GM12892 (cell line): ENCODE results near the gene LRRC34.

Source experiments
- DNase-seq: peaks from one replicate; pipeline ENCODE4 v3.0.0; 2011; ENCODE audit not compliant: insufficient read length
- FAIRE-seq: peaks from 2 replicates; lab custom pipeline; 2011; peaks lifted over from hg19 to GRCh38; lab: Jason Lieb, UNC
- POLR2A ChIP-seq: IDR thresholded peaks from 2 replicates; pipeline ENCODE4 v1.6.1; 2011; ENCODE audit warnings: low read depth, low read length, control low read depth
- POLR2AphosphoS5 ChIP-seq: IDR thresholded peaks from 2 replicates; pipeline ENCODE4 v1.6.1; 2011; ENCODE audit warnings: low read depth, low read length, control low read depth
- TAF1 ChIP-seq: IDR thresholded peaks from 2 replicates; pipeline ENCODE4 v1.6.1; 2011; ENCODE audit warnings: low read depth, mild to moderate bottlenecking, control low read depth, low read length, borderline replicate concordance

The LRRC34 gene

DNA sequence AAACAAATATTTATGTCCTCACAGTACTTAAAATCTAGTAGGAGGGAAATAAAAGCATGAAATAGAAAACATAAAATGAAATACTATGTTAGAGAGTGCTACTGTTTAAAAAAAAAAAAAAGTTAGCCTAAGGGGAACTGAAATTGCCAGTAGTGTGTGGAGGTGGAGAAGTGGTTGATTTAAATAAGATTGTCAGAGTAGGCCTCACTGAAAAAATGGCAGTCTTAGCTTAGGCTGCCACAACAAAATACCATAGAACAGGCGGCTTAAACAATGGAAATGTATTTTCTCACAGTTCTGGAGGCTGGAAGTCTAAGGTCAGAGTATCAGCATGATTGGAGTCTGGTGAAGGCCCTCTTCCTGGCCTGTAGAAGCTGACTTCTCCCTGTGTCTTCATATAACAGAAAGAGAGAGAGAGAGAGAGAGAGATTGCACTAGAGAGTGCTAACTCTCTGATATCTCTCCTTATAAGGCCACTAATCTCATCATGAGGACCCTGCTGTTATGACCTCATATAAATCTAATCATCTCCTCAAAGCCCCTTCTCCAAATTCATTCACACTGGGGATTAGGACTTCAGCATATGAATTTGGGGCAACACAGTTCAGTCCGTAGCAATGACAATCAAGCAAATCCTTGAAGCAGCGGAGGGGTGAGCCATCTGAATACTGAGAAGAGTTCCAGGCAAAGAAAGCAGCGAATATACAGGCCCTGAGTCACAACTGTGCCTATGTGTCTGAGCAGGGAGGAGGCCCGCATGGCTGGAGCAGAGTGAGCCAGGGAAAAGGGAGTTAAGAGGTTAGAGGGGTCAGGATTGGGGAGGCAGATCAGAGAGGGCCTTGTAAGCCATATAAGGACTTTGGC, 23.6 kb upstream of the LRRC34 start:
- DNase-seq (no peak), FAIRE-seq (peak; percentile 82)
- TF ChIP-seq POLR2A, result peak; percentile 36; the same call in 1 of the 2 replicates
- no peak for TF ChIP-seq POLR2AphosphoS5

DNA sequence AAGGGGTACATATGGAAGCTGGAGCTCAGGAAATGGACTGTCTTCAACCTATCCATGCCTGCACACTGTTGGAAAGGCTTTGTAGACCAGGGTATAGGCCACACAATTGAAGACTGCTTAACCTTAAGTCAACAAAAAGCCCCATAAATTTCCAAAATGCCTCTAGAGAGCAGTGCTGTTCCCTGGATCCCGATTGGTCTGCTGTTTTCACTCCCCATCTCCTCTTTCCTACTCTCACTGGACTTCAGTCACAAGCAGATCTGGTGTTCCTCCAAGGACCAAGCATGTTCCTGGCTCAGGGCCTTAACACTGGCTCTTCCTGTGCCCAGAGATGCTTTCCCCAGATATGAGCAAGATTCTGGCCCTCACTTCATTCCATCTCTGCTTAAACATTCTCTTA, 22.8 kb upstream of the LRRC34 start:
- no peak for TF ChIP-seq POLR2AphosphoS5
- no peak for TF ChIP-seq POLR2A
- no peak for TF ChIP-seq TAF1
- DNase-seq (no peak), FAIRE-seq (peak; percentile 21)

- TF ChIP-seq POLR2AphosphoS5 (no peak), TAF1 (no peak), POLR2A (no peak)
- no peak for FAIRE-seq
- DNase-seq, result no peak
These were observed 15.0 kb upstream of the LRRC34 start for GRCh38 chr3:169827712-169828111.

GRCh38 chr3:169825316-169825715, 12.6 kb upstream of the LRRC34 start:
- no peak for TF ChIP-seq POLR2A
- DNase-seq (no peak), FAIRE-seq (no peak)

DNA sequence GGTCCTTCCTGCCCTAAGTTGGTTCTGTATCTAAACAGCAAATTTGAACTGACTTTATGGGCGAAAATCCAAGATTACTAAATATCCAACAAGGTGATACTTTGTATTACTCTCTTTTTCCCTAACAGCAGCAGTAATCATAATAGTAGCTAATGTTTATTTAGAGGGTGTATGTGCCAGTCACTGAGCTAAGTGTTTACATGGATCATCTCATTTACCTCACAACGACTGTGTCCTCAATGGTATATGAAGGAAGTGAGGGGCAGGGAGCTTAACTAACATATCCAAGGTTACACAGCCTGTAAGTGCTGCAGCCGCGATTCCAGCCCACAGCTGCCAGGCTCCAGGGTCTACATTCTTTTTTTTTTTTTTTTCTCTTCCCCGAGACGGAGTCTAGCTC, 10.3 kb upstream of the LRRC34 start:
- FAIRE-seq, result no peak
- TF ChIP-seq POLR2AphosphoS5 (no peak), POLR2A (no peak), TAF1 (no peak)
- DNase-seq, result no peak

- TF ChIP-seq POLR2AphosphoS5, result no peak
- TF ChIP-seq TAF1, result no peak
- TF ChIP-seq POLR2A, result no peak
- FAIRE-seq (no peak), DNase-seq (no peak)
These were observed 9.8 kb upstream of the LRRC34 start for GRCh38 chr3:169822540-169822939.

GRCh38 chr3:169822091-169822490, 9.4 kb upstream of the LRRC34 start:
- TF ChIP-seq POLR2AphosphoS5 (no peak), TAF1 (no peak), POLR2A (no peak)
- no peak for FAIRE-seq
- no peak for DNase-seq

DNA sequence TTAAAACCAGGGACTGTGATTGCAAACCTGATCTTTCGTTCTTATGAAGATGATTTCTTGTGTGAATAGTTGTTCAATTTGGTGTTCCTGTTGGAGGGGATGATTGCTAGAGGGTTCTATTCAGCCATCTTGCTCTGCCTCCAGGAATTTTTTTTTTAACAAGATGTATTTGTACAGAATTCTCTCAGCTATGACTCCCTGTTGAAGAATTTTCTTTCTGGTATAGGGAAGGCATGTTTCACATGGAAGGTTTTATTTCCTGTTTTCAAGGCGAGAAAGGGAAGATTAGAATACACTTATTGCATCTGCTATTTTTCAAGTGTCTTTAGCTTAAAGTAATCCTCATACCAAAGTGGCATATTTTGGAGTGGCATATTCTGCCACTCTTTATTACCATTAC, 5.6 kb upstream of the LRRC34 start:
- TF ChIP-seq TAF1 (no peak), POLR2A (no peak), POLR2AphosphoS5 (no peak)
- DNase-seq (no peak), FAIRE-seq (no peak)

DNA sequence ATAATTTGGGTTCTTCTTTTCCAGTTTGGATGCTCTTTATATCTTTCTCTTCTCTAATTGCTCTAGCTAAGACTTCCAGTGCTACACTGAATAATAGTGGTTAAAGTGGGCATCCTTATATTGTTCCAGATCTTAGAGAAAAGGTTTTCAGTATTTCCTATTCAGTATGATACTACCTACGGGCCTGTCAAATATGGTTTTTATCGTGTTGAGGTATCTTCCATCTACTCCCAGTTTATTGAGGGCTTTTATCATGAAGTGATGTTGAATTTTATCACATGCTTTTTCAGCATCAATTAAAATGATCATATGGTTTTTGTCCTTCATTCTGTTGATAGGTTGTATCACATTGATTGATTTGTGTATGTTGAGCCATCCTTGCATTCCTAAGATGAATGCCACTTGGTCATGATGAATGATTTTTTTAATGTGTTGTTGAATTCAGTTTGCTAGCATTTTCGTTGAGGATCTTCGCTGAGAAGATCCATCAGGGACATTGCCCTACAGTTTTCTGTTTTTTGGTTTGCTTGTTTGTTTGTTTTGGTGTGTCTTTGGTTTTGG, 3.0 kb upstream of the LRRC34 start:
- no peak for TF ChIP-seq POLR2A
- TF ChIP-seq TAF1, result no peak
- no peak for TF ChIP-seq POLR2AphosphoS5
- no peak for DNase-seq
- peak; percentile 54 for FAIRE-seq

- TF ChIP-seq POLR2AphosphoS5 (peak; percentile 68), POLR2A (peak; percentile 76), TAF1 (peak; percentile 57; the same call in 1 of the 2 replicates)
- peak; percentile 99 for FAIRE-seq
These were observed 1.2 kb upstream of the LRRC34 start for GRCh38 chr3:169813757-169814517.

GRCh38 chr3:169813278-169813677, 574 bp upstream of the LRRC34 start:
- no peak for TF ChIP-seq POLR2AphosphoS5
- no peak for TF ChIP-seq TAF1
- no peak for TF ChIP-seq POLR2A
- no peak for DNase-seq
- FAIRE-seq, result no peak

More at GRCh38 chr3:169813757-169814517, 1.2 kb upstream of the LRRC34 start:
- DNase-seq, result peak; percentile 29
